ENCODE results near the gene TNFRSF8.

DNA sequence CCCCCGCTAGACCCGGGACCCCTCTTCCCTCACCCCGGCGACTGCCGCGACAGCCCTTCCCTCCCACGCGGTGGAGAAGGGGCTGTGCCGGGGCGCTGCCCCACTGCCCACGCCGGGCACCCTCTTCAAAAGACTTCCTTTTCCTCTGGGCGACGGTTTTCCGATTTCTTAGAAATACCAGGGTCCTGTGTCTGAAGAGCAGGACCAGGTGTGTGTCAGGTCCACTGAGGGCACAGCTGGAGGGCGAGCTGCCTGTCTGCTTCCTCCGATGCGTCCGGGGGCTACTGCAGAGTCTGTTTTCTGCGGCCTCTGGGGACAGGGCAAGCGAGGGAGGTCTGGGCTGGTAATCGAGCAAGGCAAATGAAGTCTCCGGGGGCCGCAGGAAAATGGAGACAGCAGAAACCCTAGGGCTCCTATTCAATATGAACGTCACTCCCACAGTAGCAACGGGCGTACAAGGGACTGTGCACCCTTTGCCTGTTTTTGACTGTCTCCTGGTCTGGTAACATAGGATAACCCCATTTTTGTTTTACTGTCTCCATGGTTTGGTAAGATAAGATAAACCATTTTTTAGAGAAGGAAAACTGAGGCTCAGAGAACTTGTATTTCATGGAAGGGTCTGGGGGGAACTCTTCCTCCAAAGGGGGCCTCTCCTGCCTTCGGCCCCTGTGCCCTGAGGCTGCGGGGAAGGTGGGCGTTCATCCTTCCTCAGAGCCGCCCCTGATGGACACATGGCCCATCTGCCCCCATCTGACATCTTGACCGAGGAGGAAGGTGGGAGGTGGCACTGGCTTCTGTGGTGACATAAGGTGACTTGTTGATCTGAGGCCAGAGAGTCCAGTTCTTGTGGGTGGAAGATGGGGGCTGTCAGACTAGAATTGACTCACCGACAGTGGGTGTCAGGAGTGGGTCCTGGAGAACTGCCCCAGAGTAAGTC, 104.7 kb downstream of the TNFRSF8 start:
- TF ChIP-seq, protein P1, sequence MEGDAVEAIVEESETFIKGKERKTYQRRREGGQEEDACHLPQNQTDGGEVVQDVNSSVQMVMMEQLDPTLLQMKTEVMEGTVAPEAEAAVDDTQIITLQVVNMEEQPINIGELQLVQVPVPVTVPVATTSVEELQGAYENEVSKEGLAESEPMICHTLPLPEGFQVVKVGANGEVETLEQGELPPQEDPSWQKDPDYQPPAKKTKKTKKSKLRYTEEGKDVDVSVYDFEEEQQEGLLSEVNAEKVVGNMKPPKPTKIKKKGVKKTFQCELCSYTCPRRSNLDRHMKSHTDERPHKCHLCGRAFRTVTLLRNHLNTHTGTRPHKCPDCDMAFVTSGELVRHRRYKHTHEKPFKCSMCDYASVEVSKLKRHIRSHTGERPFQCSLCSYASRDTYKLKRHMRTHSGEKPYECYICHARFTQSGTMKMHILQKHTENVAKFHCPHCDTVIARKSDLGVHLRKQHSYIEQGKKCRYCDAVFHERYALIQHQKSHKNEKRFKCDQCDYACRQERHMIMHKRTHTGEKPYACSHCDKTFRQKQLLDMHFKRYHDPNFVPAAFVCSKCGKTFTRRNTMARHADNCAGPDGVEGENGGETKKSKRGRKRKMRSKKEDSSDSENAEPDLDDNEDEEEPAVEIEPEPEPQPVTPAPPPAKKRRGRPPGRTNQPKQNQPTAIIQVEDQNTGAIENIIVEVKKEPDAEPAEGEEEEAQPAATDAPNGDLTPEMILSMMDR (IDR thresholded peaks at IDR 0.05) = no peak
- no peak for TF ChIP-seq POLR2A (IDR thresholded peaks at IDR 0.05; ENCODE audit: low read depth)
- TF ChIP-seq POLR2AphosphoS5 (IDR thresholded peaks at IDR 0.05) = no peak

All from esophagus muscularis mucosa (tissue), 3 donors.